GM21423 (cell line): Measurements from ENCODE around the gene INPPL1.
A peak's percentile ranks its signal among the peaks of the same experiment; 100 is the strongest.

Source experiments
- ATAC-seq: cut with Tn5 transposase; IDR thresholded peaks from one replicate; pipeline ENCODE4 v1.9.1; 2021; ENCODE audit warnings: mild to moderate bottlenecking, moderate library complexity; ENCODE audit not compliant: unreplicated experiment

The INPPL1 gene

GRCh38 chr11:72230764-72231365 is 6.3 kb downstream of the INPPL1 start:
- no peak for ATAC-seq

GRCh38 chr11:72231396-72232259 is 7.1 kb downstream of the INPPL1 start:
- ATAC-seq: no peak

- no peak for ATAC-seq
These were observed 7.9 kb downstream of the INPPL1 start for GRCh38 chr11:72232260-72233055.

GRCh38 chr11:72233056-72233772 is 8.6 kb downstream of the INPPL1 start:
- ATAC-seq: no peak

- no peak for ATAC-seq
These were observed 9.4 kb downstream of the INPPL1 start for GRCh38 chr11:72233773-72234513.

- no peak for ATAC-seq
These were observed 9.9 kb downstream of the INPPL1 start for GRCh38 chr11:72234514-72234830.

GRCh38 chr11:72234920-72235319 is 10.4 kb downstream of the INPPL1 start:
- no peak for ATAC-seq

- ATAC-seq: no peak
These were observed 10.9 kb downstream of the INPPL1 start for GRCh38 chr11:72235351-72236057.

- ATAC-seq: no peak
These were observed 11.6 kb downstream of the INPPL1 start for GRCh38 chr11:72236083-72236697.

GRCh38 chr11:72236774-72237111 is 12.2 kb downstream of the INPPL1 start:
- no peak for ATAC-seq

GRCh38 chr11:72237112-72237931 is 12.8 kb downstream of the INPPL1 start:
- no peak for ATAC-seq

- ATAC-seq: no peak
These were observed 13.5 kb downstream of the INPPL1 start for GRCh38 chr11:72238040-72238450.

- ATAC-seq: no peak
These were observed 14.1 kb downstream of the INPPL1 start for GRCh38 chr11:72238492-72239312.

- peak; percentile 42 for ATAC-seq
These were observed 14.8 kb downstream of the INPPL1 start for GRCh38 chr11:72239313-72239848.

- no peak for ATAC-seq
These were observed 15.4 kb downstream of the INPPL1 start for GRCh38 chr11:72239849-72240460.

GRCh38 chr11:72240461-72241290 is 16.1 kb downstream of the INPPL1 start:
- ATAC-seq: no peak
